Type B pancreatic cell (in vitro differentiated cells): ENCODE measurements around the gene MTMR12. TPM values are rescaled to one million over a fixed set of nuclear protein-coding genes. Genes with fewer than 3 reads are reported as not detected.

Experiments
- DNase-seq: peaks from one replicate; pipeline ENCODE4 v3.0.0; 2021; ENCODE audit warnings: mixed read lengths; ENCODE audit not compliant: unreplicated experiment; ENCODE audit errors: extremely low spot score
- H3K27ac Mint-ChIP-seq: 2 replicates; pipeline ENCODE4 v1.8.0; 2021; ENCODE audit warnings: mild to moderate bottlenecking, mixed read lengths
- H3K27me3 Mint-ChIP-seq: 2 replicates; pipeline ENCODE4 v1.8.0; 2021; ENCODE audit warnings: mixed read lengths
- H3K36me3 Mint-ChIP-seq: 2 replicates; pipeline ENCODE4 v1.8.0; 2021; ENCODE audit warnings: mixed read lengths
- H3K4me1 Mint-ChIP-seq: one replicate; pipeline ENCODE4 v1.8.0; 2021; ENCODE audit warnings: mixed read lengths; ENCODE audit not compliant: unreplicated experiment
- H3K4me3 Mint-ChIP-seq: 2 replicates; pipeline ENCODE4 v1.8.0; 2021; ENCODE audit warnings: mild to moderate bottlenecking, mixed read lengths
- H3K9me3 Mint-ChIP-seq: 2 replicates; pipeline ENCODE4 v1.8.0; 2021; ENCODE audit warnings: mixed read lengths
- CTCF ChIP-seq: fragments of 200-600 bp; sonication (generic); conservative IDR thresholded peaks from 2 replicates; pipeline ENCODE4 v1.5.0; 2021; ENCODE audit warnings: antibody characterized with exemption, mild to moderate bottlenecking
- total RNA-seq: library from RNA; stranded (reverse); gene quantifications from 2 replicates; pipeline ENCODE4 v1.2.1, GENCODE V29; 2021; ENCODE audit warnings: low replicate concordance

The MTMR12 gene
- total RNA-seq, 1 donor from 2014 or later = 23.5 TPM

- no peak for TF ChIP-seq CTCF
- Mint-ChIP-seq H3K27me3 (no peaks in the 10 kb centered on the region), H3K36me3 (peaks cover 58% of the 10 kb centered on the region), H3K9me3 (no peaks in the 10 kb centered on the region), H3K4me1 (peaks cover 19% of the 10 kb centered on the region), H3K27ac (no peak overlapping the region), H3K4me3 (no peak overlapping the region)
- DNase-seq = no peak
Observed at GRCh38 chr5:32251871-32252458, 60.8 kb downstream of the MTMR12 start.

GRCh38 chr5:32249668-32250067 lies 63.1 kb downstream of the MTMR12 start:
- Mint-ChIP-seq H3K9me3 (no peaks in the 10 kb centered on the region), H3K4me3 (no peak overlapping the region), H3K4me1 (peaks cover under 1% of the 10 kb centered on the region), H3K27ac (no peak overlapping the region), H3K36me3 (peaks cover 46% of the 10 kb centered on the region), H3K27me3 (no peaks in the 10 kb centered on the region)
- no peak for DNase-seq
- TF ChIP-seq CTCF = no peak

- DNase-seq = no peak
- H3K4me1 Mint-ChIP-seq = peaks cover 6% of the 10 kb centered on the region
- no peaks in the 10 kb centered on the region for H3K27me3 Mint-ChIP-seq
- no peak overlapping the region for H3K27ac Mint-ChIP-seq
- peaks cover 43% of the 10 kb centered on the region for H3K36me3 Mint-ChIP-seq
- no peaks in the 10 kb centered on the region for H3K9me3 Mint-ChIP-seq
- H3K4me3 Mint-ChIP-seq = no peak overlapping the region
- no peak for TF ChIP-seq CTCF
Observed at GRCh38 chr5:32245742-32246141, 67.0 kb downstream of the MTMR12 start.

GRCh38 chr5:32244017-32244416 lies 68.7 kb downstream of the MTMR12 start:
- H3K27me3 Mint-ChIP-seq = no peaks in the 10 kb centered on the region
- no peak for TF ChIP-seq CTCF
- DNase-seq = no peak
- no peak overlapping the region for H3K4me3 Mint-ChIP-seq
- H3K36me3 Mint-ChIP-seq = peaks cover 50% of the 10 kb centered on the region
- no peaks in the 10 kb centered on the region for H3K9me3 Mint-ChIP-seq
- peaks cover 6% of the 10 kb centered on the region for H3K4me1 Mint-ChIP-seq
- no peak overlapping the region for H3K27ac Mint-ChIP-seq

GRCh38 chr5:32241034-32241783 lies 71.5 kb downstream of the MTMR12 start:
- Mint-ChIP-seq H3K4me1 (peaks cover 11% of the 10 kb centered on the region), H3K36me3 (peaks cover 35% of the 10 kb centered on the region), H3K4me3 (no peak overlapping the region), H3K27me3 (no peaks in the 10 kb centered on the region), H3K9me3 (no peaks in the 10 kb centered on the region), H3K27ac (no peak overlapping the region)
- no peak for DNase-seq
- TF ChIP-seq CTCF = no peak
